ENCODE measurements around the gene SHROOM1. TPM values are rescaled to one million over a fixed set of nuclear protein-coding genes. Genes with fewer than 3 reads are reported as not detected.

SHROOM1 gene
- total RNA-seq, 2 donors from 2014 or later, result 5.4 to 8.0 TPM

Other genes starting within 250 kb of the SHROOM1 start
- 10 to 100 TPM in 1 of 2 donors, 1 to 10 TPM in 1; 8.4 to 19.6 TPM for gene IL13, start 172.5 kb downstream of the SHROOM1 start, total RNA-seq
- 1 to 10 TPM in 1 of 2 donors, not detected in 1; 2.6 TPM for gene IL4, start 156.7 kb downstream of the SHROOM1 start, total RNA-seq
- gene KIF3A, start 93.1 kb downstream of the SHROOM1 start, total RNA-seq, result 10 to 100 TPM; 17.4 to 34.5 TPM
- gene CCNI2, start 83.2 kb downstream of the SHROOM1 start, total RNA-seq, result 1 to 10 TPM; 1.1 to 3.9 TPM
- 10 to 100 TPM; 16.2 to 30.4 TPM for gene SEPTIN8, start 53.4 kb downstream of the SHROOM1 start, total RNA-seq
- not detected for gene SOWAHA, start 17.3 kb downstream of the SHROOM1 start, total RNA-seq
- gene GDF9, start 35.8 kb upstream of the SHROOM1 start, total RNA-seq, result under 1 TPM; 0.50 to 0.93 TPM
- 100 to 1,000 TPM; 330 to 366 TPM for gene UQCRQ, start 36.0 kb upstream of the SHROOM1 start, total RNA-seq
- gene LEAP2, start 43.0 kb upstream of the SHROOM1 start, total RNA-seq, result 1 to 10 TPM; 2.7 to 5.6 TPM
- 10 to 100 TPM; 39.7 to 40.4 TPM for gene AFF4, start 133.0 kb upstream of the SHROOM1 start, total RNA-seq
- 10 to 100 TPM; 21.6 to 31.4 TPM for gene ZCCHC10, start 195.9 kb upstream of the SHROOM1 start, total RNA-seq
- gene HSPA4, start 221.4 kb upstream of the SHROOM1 start, total RNA-seq, result 100 to 1,000 TPM; 136 to 145 TPM